H1 (cell line): ENCODE measurements around the gene NRP2. TPM values are rescaled to one million over a fixed set of nuclear protein-coding genes. Genes with fewer than 3 reads are reported as not detected.

ENCODE experiments used
- CTCF ChIA-PET: fragments of 300-600 bp; sonication (Branson Sonifier 250); formaldehyde crosslinking; loops from one replicate; lab custom pipeline; 2021; ENCODE audit not compliant: partially characterized antibody; lab: Charles Lee
- POLR2A ChIA-PET: fragments of 300-600 bp; sonication (Branson Sonifier 250); formaldehyde crosslinking; loops from one replicate; lab custom pipeline; 2021; ENCODE audit warnings: inconsistent platforms; ENCODE audit not compliant: partially characterized antibody; lab: Charles Lee
- DNase-seq, 2 experiments: peaks; one replicate each; pipeline versions ENCODE4 v3.0.0 to v3.0.0-alpha.2; 2010 to 2022; ENCODE audit warnings: low spot score in 2 of 2, low read depth in 1 of 2, mixed read lengths in 1 of 2
- FAIRE-seq: peaks from 2 replicates; lab custom pipeline; 2011; peaks lifted over from hg19 to GRCh38; lab: Jason Lieb, UNC
- H2AFZ ChIP-seq: 2 replicates; pipeline ENCODE4 v1.8.1; 2012; ENCODE audit warnings: low read length, inconsistent platforms
- H2AK5ac ChIP-seq: 2 replicates; pipeline ENCODE4 v1.6.1; 2013; ENCODE audit warnings: low read depth, low read length
- H2BK120ac ChIP-seq: replicated peaks from 2 replicates; pipeline ENCODE3; 2013; ENCODE audit warnings: low read depth, low read length, inconsistent platforms
- H2BK12ac ChIP-seq: 2 replicates; pipeline ENCODE4 v1.6.1; 2013; ENCODE audit warnings: low read depth, low read length
- H2BK15ac ChIP-seq: 2 replicates; pipeline ENCODE4 v1.6.1; 2013; ENCODE audit warnings: low read length
- H2BK20ac ChIP-seq: 2 replicates; pipeline ENCODE4 v1.6.1; 2013; ENCODE audit warnings: low read length
- H2BK5ac ChIP-seq: 2 replicates; pipeline ENCODE4 v1.6.1; 2013; ENCODE audit warnings: low read depth, low read length
- H3K14ac ChIP-seq: 2 replicates; pipeline ENCODE4 v1.6.1; 2013; ENCODE audit warnings: inconsistent platforms; ENCODE audit not compliant: insufficient read length
- H3K18ac ChIP-seq: 2 replicates; pipeline ENCODE4 v1.6.1; 2013; ENCODE audit warnings: low read length; ENCODE audit errors: extremely low read depth
- H3K23ac ChIP-seq: 2 replicates; pipeline ENCODE4 v1.6.1; 2013; ENCODE audit warnings: inconsistent platforms; ENCODE audit not compliant: insufficient read length
- H3K23me2 ChIP-seq: 2 replicates; pipeline ENCODE4 v1.6.1; 2013; ENCODE audit warnings: low read depth, low read length
- H3K27ac ChIP-seq: 2 replicates; pipeline ENCODE4 v1.6.1; 2011; ENCODE audit warnings: low read depth, low read length, inconsistent platforms
- H3K27me3 ChIP-seq, 4 experiments: replicated peaks in 1 of 4; 1 replicate in 1 of 4; 2 replicates in 3 of 4; pipeline versions ENCODE4 v1.6.1 to v1.8.1; 2011 to 2013; ENCODE audit warnings: low read length in 3 of 4, mild to moderate bottlenecking in 3 of 4, inconsistent platforms in 2 of 4, mixed read lengths in 2 of 4, moderate library complexity in 1 of 4; ENCODE audit not compliant: control insufficient read depth in 3 of 4, insufficient read depth in 3 of 4; ENCODE audit errors: extremely low read depth in 1 of 4
- H3K36me3 ChIP-seq, 4 experiments: 2 replicates each; pipeline versions ENCODE4 v1.6.1 to v1.8.1; 2011 to 2013; ENCODE audit warnings: mild to moderate bottlenecking in 4 of 4, low read length in 3 of 4, moderate library complexity in 2 of 4, control low read depth in 1 of 4, inconsistent platforms in 1 of 4; ENCODE audit not compliant: insufficient read depth in 4 of 4, control insufficient read depth in 2 of 4
- H3K4ac ChIP-seq: replicated peaks from 2 replicates; pipeline ENCODE3; 2013; ENCODE audit warnings: low read length, low read depth, mixed read lengths, inconsistent platforms; ENCODE audit not compliant: insufficient read length
- H3K4me1 ChIP-seq, 4 experiments: replicated peaks in 1 of 4; 1 replicate in 1 of 4; 2 replicates in 3 of 4; pipeline versions ENCODE4 v1.6.1 to v1.8.1; 2011 to 2013; ENCODE audit warnings: low read length in 3 of 4, inconsistent platforms in 2 of 4, mixed read lengths in 1 of 4; ENCODE audit not compliant: insufficient read depth in 4 of 4, control insufficient read depth in 3 of 4
- H3K4me2 ChIP-seq, 2 experiments: 2 replicates each; pipeline versions ENCODE4 v1.6.1 to v1.8.1; 2011 to 2013; ENCODE audit warnings: low read depth in 2 of 2, low read length in 2 of 2, control low read depth in 1 of 2, inconsistent platforms in 1 of 2, mild to moderate bottlenecking in 1 of 2; ENCODE audit not compliant: insufficient read depth in 1 of 2
- H3K4me3 ChIP-seq, 4 experiments: fragments of 200-600, 300-600 bp in 1 of 4; sonication (generic), shearing (Covaris generic), sonication (Bioruptor Twin) in 1 of 4; 2 replicates each; pipeline versions ENCODE4 v1.5.1 to v1.8.1; 2011 to 2016; ENCODE audit warnings: low read length in 4 of 4, low read depth in 3 of 4, control low read depth in 2 of 4, inconsistent platforms in 2 of 4, mild to moderate bottlenecking in 2 of 4, mixed read lengths in 1 of 4, moderate library complexity in 1 of 4; ENCODE audit not compliant: insufficient read depth in 2 of 4; ENCODE audit errors: extremely low read depth in 1 of 4
- H3K56ac ChIP-seq: replicated peaks from 2 replicates; pipeline ENCODE3; 2013; ENCODE audit warnings: low read depth, mild to moderate bottlenecking, mixed read lengths, low read length, inconsistent platforms; ENCODE audit not compliant: insufficient read length
- H3K79me1 ChIP-seq: 2 replicates; pipeline ENCODE4 v1.6.1; 2013; ENCODE audit warnings: low read depth, low read length, control low read depth
- H3K79me2 ChIP-seq, 2 experiments: 2 replicates each; pipeline versions ENCODE4 v1.6.1 to v1.8.1; 2012 to 2013; ENCODE audit warnings: low read length in 2 of 2, mild to moderate bottlenecking in 2 of 2, inconsistent platforms in 1 of 2; ENCODE audit not compliant: insufficient read depth in 2 of 2, control insufficient read depth in 1 of 2
- H3K9ac ChIP-seq, 4 experiments: replicated peaks in 1 of 4; 1 replicate in 1 of 4; 2 replicates in 3 of 4; pipeline versions ENCODE4 v1.6.1 to v1.8.1; 2011 to 2013; ENCODE audit warnings: low read depth in 3 of 4, low read length in 3 of 4, control low read depth in 2 of 4, mild to moderate bottlenecking in 2 of 4, moderate library complexity in 2 of 4, inconsistent platforms in 1 of 4; ENCODE audit errors: extremely low read depth in 1 of 4
- H3K9me3 ChIP-seq, 2 experiments: 2 replicates each; pipeline versions ENCODE4 v1.6.1 to v1.8.1; 2012 to 2013; ENCODE audit warnings: mild to moderate bottlenecking in 2 of 2, moderate library complexity in 2 of 2, control low read depth in 1 of 2, inconsistent platforms in 1 of 2, low read depth in 1 of 2, low read length in 1 of 2, mixed read lengths in 1 of 2; ENCODE audit not compliant: insufficient read depth in 2 of 2
- H4K20me1 ChIP-seq, 2 experiments: replicated peaks in 1 of 2; 2 replicates each; pipeline versions ENCODE3 to v1.8.1; 2011 to 2013; ENCODE audit warnings: inconsistent platforms in 2 of 2, low read length in 2 of 2, mild to moderate bottlenecking in 1 of 2; ENCODE audit not compliant: insufficient read depth in 2 of 2, control insufficient read depth in 1 of 2
- H4K5ac ChIP-seq: 2 replicates; pipeline ENCODE4 v1.6.1; 2013; ENCODE audit warnings: low read length, low read depth, mixed read lengths, inconsistent platforms; ENCODE audit not compliant: insufficient read length
- H4K8ac ChIP-seq: 2 replicates; pipeline ENCODE4 v1.8.0; 2013; ENCODE audit warnings: mild to moderate bottlenecking, moderate library complexity, low read length, inconsistent platforms; ENCODE audit not compliant: insufficient read depth; ENCODE audit errors: extremely low read depth
- H4K91ac ChIP-seq: replicated peaks from 2 replicates; pipeline ENCODE3; 2013; ENCODE audit warnings: low read length, mixed read lengths, inconsistent platforms; ENCODE audit not compliant: insufficient read length
- ASH2L ChIP-seq: fragments of 200-600, 300-600 bp; sonication (generic); IDR thresholded peaks from one replicate; pipeline ENCODE4 v1.7.1; 2017; ENCODE audit warnings: low read length
- BACH1 ChIP-seq: IDR thresholded peaks from 2 replicates; pipeline ENCODE4 v1.6.1; 2012; ENCODE audit warnings: low read length, improper control_type of control experiment
- CBX8 ChIP-seq: fragments of 300-800, 300-1000 bp; sonication (generic); IDR thresholded peaks from 2 replicates; pipeline ENCODE4 v1.7.1; 2016; ENCODE audit warnings: low read depth, low read length, borderline replicate concordance
- CHD1 ChIP-seq: IDR thresholded peaks from 2 replicates; pipeline ENCODE4 v1.6.1; 2012; ENCODE audit warnings: low read depth, low read length, improper control_type of control experiment
- CREB1 ChIP-seq: IDR thresholded peaks from 2 replicates; pipeline ENCODE4 v1.6.1; 2012; ENCODE audit warnings: inconsistent platforms
- E2F6 ChIP-seq: IDR thresholded peaks from 2 replicates; pipeline ENCODE4 v1.6.1; 2012; ENCODE audit warnings: inconsistent platforms
- EGR1 ChIP-seq: IDR thresholded peaks from 2 replicates; pipeline ENCODE4 v1.6.1; 2011; ENCODE audit warnings: low read depth, low read length, borderline replicate concordance
- GTF2F1 ChIP-seq: IDR thresholded peaks from 2 replicates; pipeline ENCODE4 v1.6.1; 2012; ENCODE audit warnings: low read depth, low read length, improper control_type of control experiment, borderline replicate concordance
- JUN ChIP-seq: IDR thresholded peaks from 2 replicates; pipeline ENCODE4 v1.6.1; 2011; ENCODE audit warnings: low read depth, mild to moderate bottlenecking, improper control_type of control experiment, low read length
- KDM1A ChIP-seq: fragments of 200-600, 300-600 bp; sonication (generic); IDR thresholded peaks from 2 replicates; pipeline ENCODE4 v1.7.1; 2016; ENCODE audit warnings: mild to moderate bottlenecking, low read length, borderline replicate concordance
- RXRA ChIP-seq: IDR thresholded peaks from 2 replicates; pipeline ENCODE4 v1.6.1; 2011; ENCODE audit warnings: low read depth, mild to moderate bottlenecking, low read length, moderate library complexity; ENCODE audit not compliant: insufficient read depth
- SIRT6 ChIP-seq: IDR thresholded peaks from one replicate; pipeline ENCODE4 v1.7.1; 2012; ENCODE audit warnings: low read length, inconsistent platforms
- SP4 ChIP-seq: IDR thresholded peaks from 2 replicates; pipeline ENCODE4 v1.6.1; 2012; ENCODE audit warnings: low read length, inconsistent platforms
- ZNF274 ChIP-seq: IDR thresholded peaks from 2 replicates; pipeline ENCODE4 v1.7.0; 2012; ENCODE audit warnings: low read length, borderline replicate concordance; ENCODE audit errors: extremely low read depth
- WGBS, 2 experiments: shearing (Covaris generic) in 1 of 2; methylation state at CpG; one replicate each; pipeline versions ENCODE4 v1.1.6 to v1.1.7; 2013 to 2015; ENCODE audit warnings: low lambda C conversion rate in 2 of 2, mixed read lengths in 2 of 2, inconsistent platforms in 1 of 2, low coverage in 1 of 2, missing lambda C conversion rate in 1 of 2; ENCODE audit not compliant: insufficient replicate concordance in 2 of 2, insufficient coverage in 1 of 2, insufficient read length in 1 of 2; ENCODE audit errors: extremely low coverage in 1 of 2, missing lambda C conversion rate in 1 of 2; 5-methylcytosine and 5-hydroxymethylcytosine counted together
- polyA plus RNA-seq, 7 experiments: library from polyadenylated mRNA; depleted of rRNA in 3 of 7; stranded (reverse) in 5 of 7; unstranded in 2 of 7; fragments of >200 nt in 5 of 7; fragments of 200-250 nt in 2 of 7; gene quantifications; 1 replicate in 5 of 7; 2 replicates in 1 of 7; 4 replicates in 1 of 7; pipeline versions ENCODE4 v1.2.1 to v1.2.3, GENCODE V29; 2011 to 2013; ENCODE audit warnings: missing spikeins in 2 of 7, mixed read lengths in 2 of 7
- total RNA-seq: library from RNA; stranded (reverse); fragmentation: NEBNext Ultra II Directional; extraction: Animal tissue kit (Norgen Biotek cat#: 25700); gene quantifications from 2 replicates; pipeline ENCODE4 v1.2.1, GENCODE V29; 2021

The NRP2 gene
- total and polyA plus RNA-seq, 2 of the 8 experiments (the other 6 are each of a cell fraction or from before 2014, with no cell fraction given) = 32.0 to 37.8 TPM

- H2BK15ac ChIP-seq = no peak overlapping the region
- H3K36me3 ChIP-seq = peaks cover 3 to 11% (median 10%) of the 10 kb centered on the region in 4 experiments; a peak in 6 of 8 replicates
- FAIRE-seq (no peak), DNase-seq (no peak)
- no peaks in the 10 kb centered on the region for H3K27me3 ChIP-seq
- H2AFZ ChIP-seq = no peak overlapping the region
- no peaks in the 10 kb centered on the region; a peak in 2 of 7 replicates for H3K4me1 ChIP-seq
- H3K4me3 ChIP-seq = no peak overlapping the region
- no peaks in the 10 kb centered on the region for H4K20me1 ChIP-seq
- no peak overlapping the region for H3K4me2 ChIP-seq
- no peak overlapping the region for H4K5ac ChIP-seq
- H3K79me1 ChIP-seq = no peaks in the 10 kb centered on the region
- no peak overlapping the region for H2AK5ac ChIP-seq
- no peak overlapping the region for H2BK12ac ChIP-seq
- H4K8ac ChIP-seq = no peak overlapping the region
- no peak overlapping the region for H3K4ac ChIP-seq
- 83% methylated on average over 7 of the region's 7 CpGs; no CpG with 5 or more reads in 1 of the 2 experiments for WGBS, 2 experiments
- no peak overlapping the region for H3K14ac ChIP-seq
- no peak overlapping the region for H2BK120ac ChIP-seq
- H2BK5ac ChIP-seq = no peak overlapping the region
- no peaks in the 10 kb centered on the region for H3K79me2 ChIP-seq
- no peak overlapping the region for H3K18ac ChIP-seq
- ChIA-PET CTCF (interaction anchor here (0.9 to 8.6 kb wide), 8 partner anchors 13 to 156 kb away, joined by 3 to 136 read pairs (median 4); no protein-coding TSS in a partner anchor), POLR2A (interaction anchor here (0.8 kb wide), 1 partner anchor 38 kb away, joined by 3 read pairs; no protein-coding TSS in a partner anchor)
- peaks cover 3% of the 10 kb centered on the region; the same call in 1 of the 2 replicates for H3K23me2 ChIP-seq
- no peak overlapping the region for H4K91ac ChIP-seq
- no peak overlapping the region for H3K27ac ChIP-seq
- no peak overlapping the region for H3K9ac ChIP-seq
- H3K56ac ChIP-seq = no peak overlapping the region
- no peak overlapping the region for H2BK20ac ChIP-seq
- H3K9me3 ChIP-seq = no peaks in the 10 kb centered on the region
- H3K23ac ChIP-seq = no peak overlapping the region
- TF ChIP-seq E2F6 (no peak), ASH2L (no peak), GTF2F1 (no peak), KDM1A (no peak), RXRA (no peak), CBX8 (no peak), EGR1 (no peak), BACH1 (no peak), CHD1 (no peak), ZNF274 (no peak), JUN (no peak), SP4 (no peak), SIRT6 (no peak), CREB1 (no peak)
Observed at GRCh38 chr2:205770577-205770976, 88.3 kb downstream of the NRP2 start.
